GM12874 (cell line): ENCODE measurements around the gene VPS13A.

ENCODE experiments used
- TF ChIP-seq, protein P1 (sequence below): IDR thresholded peaks from 2 replicates; pipeline ENCODE4 v1.5.1; 2011; ENCODE audit warnings: low read depth, mild to moderate bottlenecking, control low read depth, low read length, moderate library complexity; ENCODE audit not compliant: insufficient read depth

VPS13A gene

DNA sequence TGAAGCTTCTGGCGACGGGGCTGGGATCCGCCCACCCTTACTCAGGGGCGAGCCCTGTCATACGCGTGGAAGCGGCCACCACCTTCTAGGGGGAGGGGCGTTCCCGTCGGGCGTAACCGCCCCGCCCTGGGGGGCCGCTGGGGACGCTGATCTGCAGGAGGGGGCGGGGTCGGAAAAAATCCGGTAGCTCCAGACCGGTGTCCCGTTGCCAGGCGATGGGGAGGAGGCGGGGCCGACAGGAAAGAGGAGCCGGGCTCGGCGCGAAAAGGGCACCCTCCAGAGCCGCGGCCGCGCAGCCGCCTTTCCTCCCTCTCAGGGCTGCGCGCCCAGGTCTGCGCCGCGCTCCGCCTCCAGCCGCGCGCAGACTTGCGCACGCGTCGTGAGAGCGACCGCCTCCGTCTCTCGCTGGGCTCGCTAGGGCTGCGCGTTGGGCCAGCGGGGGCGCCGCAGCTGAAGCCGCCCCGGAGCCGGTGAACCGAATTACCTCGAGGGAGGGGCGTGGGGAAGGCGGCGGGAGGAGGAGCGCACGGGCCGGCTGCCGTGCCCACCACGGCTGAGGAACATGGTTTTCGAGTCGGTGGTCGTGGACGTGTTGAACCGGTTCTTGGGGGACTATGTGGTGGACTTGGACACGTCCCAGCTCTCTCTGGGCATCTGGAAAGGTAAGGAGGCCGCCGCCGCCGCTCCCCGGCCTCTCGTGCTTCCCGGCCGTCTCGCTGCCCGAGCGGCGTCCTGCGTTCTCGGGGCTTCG lies at the start of gene VPS13A:
VPS13A (plus strand) TSS at position 392 of the 751 bp plus-strand sequence; CDS start at position 563, 171 bp downstream.
- TF ChIP-seq, protein P1, sequence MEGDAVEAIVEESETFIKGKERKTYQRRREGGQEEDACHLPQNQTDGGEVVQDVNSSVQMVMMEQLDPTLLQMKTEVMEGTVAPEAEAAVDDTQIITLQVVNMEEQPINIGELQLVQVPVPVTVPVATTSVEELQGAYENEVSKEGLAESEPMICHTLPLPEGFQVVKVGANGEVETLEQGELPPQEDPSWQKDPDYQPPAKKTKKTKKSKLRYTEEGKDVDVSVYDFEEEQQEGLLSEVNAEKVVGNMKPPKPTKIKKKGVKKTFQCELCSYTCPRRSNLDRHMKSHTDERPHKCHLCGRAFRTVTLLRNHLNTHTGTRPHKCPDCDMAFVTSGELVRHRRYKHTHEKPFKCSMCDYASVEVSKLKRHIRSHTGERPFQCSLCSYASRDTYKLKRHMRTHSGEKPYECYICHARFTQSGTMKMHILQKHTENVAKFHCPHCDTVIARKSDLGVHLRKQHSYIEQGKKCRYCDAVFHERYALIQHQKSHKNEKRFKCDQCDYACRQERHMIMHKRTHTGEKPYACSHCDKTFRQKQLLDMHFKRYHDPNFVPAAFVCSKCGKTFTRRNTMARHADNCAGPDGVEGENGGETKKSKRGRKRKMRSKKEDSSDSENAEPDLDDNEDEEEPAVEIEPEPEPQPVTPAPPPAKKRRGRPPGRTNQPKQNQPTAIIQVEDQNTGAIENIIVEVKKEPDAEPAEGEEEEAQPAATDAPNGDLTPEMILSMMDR = peak; percentile 48; the same call in 1 of the 2 replicates

DNA sequence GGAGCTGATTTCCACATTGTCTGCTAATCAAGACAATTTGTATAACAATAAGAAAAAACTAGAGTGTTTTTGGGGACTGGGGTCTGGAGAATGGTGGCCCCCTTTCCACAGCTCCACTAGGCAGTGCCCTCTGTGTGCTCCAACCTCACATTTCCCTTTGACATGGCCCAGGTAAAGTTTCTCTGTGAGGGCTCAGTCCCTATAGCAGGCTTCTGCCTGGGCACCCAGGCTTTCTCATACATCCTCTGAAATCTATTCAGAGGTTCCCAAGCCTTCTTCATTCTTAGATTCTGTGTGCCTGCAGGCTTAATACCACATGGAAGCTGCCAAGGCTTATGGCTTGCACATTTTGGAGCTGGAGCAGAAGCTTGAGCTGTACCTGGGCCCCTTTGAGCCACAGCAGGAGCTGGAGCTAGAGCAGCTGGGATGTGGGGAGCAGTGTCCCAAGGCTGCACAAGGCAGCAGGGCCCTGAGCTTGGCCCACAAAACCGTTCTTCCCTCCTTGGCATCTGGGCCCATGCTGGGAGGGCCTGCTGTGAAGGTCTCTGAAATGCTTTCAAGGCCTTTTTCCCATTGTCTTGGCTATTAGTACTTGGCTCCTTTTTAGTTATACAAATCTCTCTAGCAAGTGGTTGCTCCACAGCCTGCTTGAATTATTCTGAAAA lies 49.1 kb upstream of the VPS13A start:
- TF ChIP-seq, protein P1 = no peak

DNA sequence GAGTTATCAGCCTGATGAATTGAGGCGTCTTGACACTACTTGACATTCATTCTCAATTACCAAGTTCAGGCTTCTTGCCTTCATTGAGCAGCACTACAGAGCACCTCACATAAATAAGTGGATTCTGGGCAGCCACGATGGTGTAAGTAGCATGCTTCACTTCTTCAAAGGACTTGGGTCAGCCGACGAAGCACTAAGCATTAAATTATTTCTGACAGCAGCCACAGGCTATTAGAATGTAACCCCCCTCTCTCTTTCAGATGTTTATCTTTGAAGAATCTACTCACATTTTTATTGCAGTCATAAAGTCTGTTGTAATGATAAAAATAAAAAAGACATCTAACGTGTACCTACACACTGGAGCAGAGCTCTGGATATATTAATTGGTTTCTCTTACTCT lies 45.9 kb upstream of the VPS13A start:
- TF ChIP-seq, protein P1 = no peak

DNA sequence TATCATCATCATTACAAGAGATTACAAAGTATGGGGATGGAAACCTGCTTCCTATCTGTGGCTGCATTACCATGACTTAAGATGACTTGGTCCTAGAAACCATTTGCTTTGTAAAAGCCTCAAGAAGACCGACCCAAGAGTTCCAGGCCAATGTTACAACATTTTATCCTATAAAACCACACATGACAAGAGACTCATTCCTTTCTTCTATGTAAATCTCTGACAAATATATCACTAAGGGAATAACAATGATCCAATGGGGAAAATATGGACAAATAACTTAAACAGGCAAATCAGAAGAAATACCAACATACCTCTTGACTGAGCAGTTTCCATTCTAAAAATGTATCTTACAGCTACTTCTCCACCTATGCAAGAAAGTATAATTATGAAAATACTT lies 44.3 kb upstream of the VPS13A start:
- TF ChIP-seq, protein P1 = no peak

DNA sequence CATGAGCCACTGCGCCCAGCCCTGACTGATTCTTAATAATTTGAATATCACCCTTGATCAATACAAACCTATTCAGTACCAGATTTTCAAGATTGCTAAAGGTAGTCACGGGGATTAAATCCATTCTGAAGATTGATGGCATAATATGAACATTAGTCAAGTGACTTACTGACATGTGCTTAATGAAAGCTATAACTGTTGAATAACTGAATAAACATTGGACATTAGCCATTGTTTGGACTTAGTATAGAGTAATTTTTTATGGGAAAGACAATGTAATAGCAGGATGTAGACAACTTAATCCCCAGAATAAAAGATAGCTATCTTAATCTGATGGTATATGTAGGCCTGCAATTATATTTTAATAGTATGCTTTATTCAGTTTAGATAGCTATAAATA lies 35.0 kb upstream of the VPS13A start:
- TF ChIP-seq, protein P1 = no peak

DNA sequence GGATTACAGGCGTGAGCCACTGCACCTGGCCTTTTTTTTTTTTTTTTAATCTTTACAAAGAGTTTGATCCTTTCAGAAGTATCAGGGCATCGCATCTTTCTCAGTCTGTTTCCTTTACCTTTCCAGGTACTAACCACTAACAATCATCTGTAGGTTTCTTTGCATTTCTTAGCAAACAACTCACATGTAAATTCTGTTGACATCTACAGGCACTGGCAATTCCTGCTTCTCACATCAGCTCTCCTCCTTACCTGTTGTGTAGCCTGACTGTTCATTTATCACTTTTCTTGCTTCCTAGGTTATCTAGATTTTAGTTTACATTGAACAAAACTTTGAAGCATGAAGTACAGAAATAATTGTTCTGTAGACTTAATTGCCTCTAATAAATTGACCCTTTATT lies 27.5 kb upstream of the VPS13A start:
- TF ChIP-seq, protein P1 = no peak

DNA sequence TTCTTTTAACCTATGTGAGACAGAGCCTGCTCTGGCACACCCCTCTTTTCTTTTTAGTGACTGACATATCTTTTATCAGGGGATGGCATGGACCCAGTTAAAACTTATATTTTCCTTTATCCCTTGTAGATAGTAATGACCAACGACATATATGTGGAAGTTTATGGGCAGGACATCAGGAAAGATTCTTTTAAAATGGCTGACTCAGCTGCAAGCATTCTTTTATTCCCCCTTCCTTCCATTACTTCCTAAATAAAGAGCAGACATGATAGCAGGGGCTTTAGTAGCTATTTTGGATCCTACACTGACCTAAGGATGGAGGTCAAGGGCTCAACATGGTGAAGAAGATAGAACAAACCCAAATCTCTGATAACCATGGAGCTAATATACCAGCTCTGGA lies 25.0 kb upstream of the VPS13A start:
- TF ChIP-seq, protein P1 = no peak
